HepG2 (cell line): ENCODE data around the gene DDX24. TPM values are rescaled to one million over a fixed set of nuclear protein-coding genes. Genes with fewer than 3 reads are reported as not detected.
A peak's percentile ranks its signal among the peaks of the same experiment; 100 is the strongest.

Experiments
- ARHGAP35 ChIP-seq: sonication (generic); formaldehyde crosslinking; IDR thresholded peaks from 2 replicates; pipeline ENCODE4 v1.9.0; 2022; ENCODE audit warnings: mild to moderate bottlenecking, inconsistent platforms, moderate library complexity, missing genetic modification reagents, borderline replicate concordance
- RXRA ChIP-seq: sonication (generic); formaldehyde crosslinking; IDR thresholded peaks from 2 replicates; pipeline ENCODE4 v1.5.1; 2020; ENCODE audit warnings: missing genetic modification reagents
- ZFX ChIP-seq: sonication (generic); formaldehyde crosslinking; IDR thresholded peaks from 2 replicates; pipeline ENCODE4 v1.4.0; 2020; ENCODE audit warnings: mild to moderate bottlenecking, low read depth, missing genetic modification reagents, moderate library complexity
- ZNF33B ChIP-seq: sonication (generic); formaldehyde crosslinking; IDR thresholded peaks from 2 replicates; pipeline ENCODE4 v1.5.1; 2020; ENCODE audit warnings: mild to moderate bottlenecking, missing genetic modification reagents
- ZNF687 ChIP-seq: sonication (generic); formaldehyde crosslinking; IDR thresholded peaks from 2 replicates; pipeline ENCODE4 v1.5.1; 2020; ENCODE audit warnings: mild to moderate bottlenecking, missing genetic modification reagents, moderate library complexity
- ZNF710 ChIP-seq: sonication (generic); formaldehyde crosslinking; IDR thresholded peaks from 2 replicates; pipeline ENCODE4 v1.5.0; 2020; ENCODE audit warnings: mild to moderate bottlenecking, missing genetic modification reagents, borderline replicate concordance
- polyA plus RNA-seq, 8 experiments: library from polyadenylated mRNA; depleted of rRNA in 3 of 8; stranded (reverse) in 7 of 8; unstranded in 1 of 8; fragments of >200 nt; fragmentation: Illumina TruSeq in 4 of 8; extraction: Trizol in 4 of 8; gene quantifications; 2 replicates each; pipeline versions ENCODE4 v1.2.1 to v1.2.3, GENCODE V29; 2011 to 2016; ENCODE audit warnings: low read depth in 4 of 8, missing spikeins in 1 of 8, mixed read lengths in 1 of 8; ENCODE audit not compliant: insufficient read depth in 1 of 8
- total RNA-seq, 5 experiments: library from RNA; depleted of rRNA; stranded (reverse); fragments of >200 nt; fragmentation: Illumina TruSeq; extraction: Trizol; gene quantifications; 2 replicates each; pipeline ENCODE4 v1.2.3, GENCODE V29; 2016; ENCODE audit warnings: low read depth in 1 of 5

DDX24 gene
- total and polyA plus RNA-seq, 2 of the 13 experiments (the other 11 are each of a cell fraction or from before 2014, with no cell fraction given): 67.3 to 149 TPM

GRCh38 chr14:94038921-94039629 is 41.9 kb downstream of the DDX24 start (continued):
- TF ChIP-seq ZNF687 (CRISPR knock-in tag) (peak; percentile 33; the same call in 1 of the 2 replicates), RXRA (peak; percentile 46; the same call in 1 of the 2 replicates), ZNF33B (CRISPR knock-in tag) (no peak), ZFX (peak; percentile 34; the same call in 1 of the 2 replicates), ZNF710 (peak; percentile 17; the same call in 1 of the 2 replicates), ARHGAP35 (no peak)
- TF ChIP-seq, all 625 proteins: peak for 17
